C4-2B (cell line): ENCODE measurements around the gene CHRNA1.

ENCODE experiments used
- CTCF ChIP-seq: fragments of 450-650 bp; conservative IDR thresholded peaks from 2 replicates; pipeline ENCODE4 v1.5.1; 2017; ENCODE audit warnings: mild to moderate bottlenecking
- ZFX ChIP-seq: fragments of 450-650 bp; IDR thresholded peaks from 2 replicates; pipeline ENCODE4 v1.6.1; 2017

- TF ChIP-seq CTCF (no peak), ZFX (no peak)
These were observed 2.0 kb upstream of the CHRNA1 start for GRCh38 chr2:174766271-174766670.
